Activated CD4-positive, alpha-beta T cell treated with anti-CD3 and anti-CD28 coated beads, Interleukin-2, amount 50 U/mL, for 16 hours (primary cell): ENCODE data around the gene FXR2.
A peak's percentile ranks its signal among the peaks of the same experiment; 100 is the strongest.

Source experiments
- DNase-seq: peaks from one replicate; pipeline ENCODE4 v3.0.0-alpha.2; 2020

FXR2 gene

GRCh38 chr17:7614425-7615264, at the start of gene FXR2:
TSS of gene FXR2 (minus strand) at chr17:7614897. CDS start at chr17:7614532, 365 bp downstream.
- DNase-seq = peak; percentile 100

DNA sequence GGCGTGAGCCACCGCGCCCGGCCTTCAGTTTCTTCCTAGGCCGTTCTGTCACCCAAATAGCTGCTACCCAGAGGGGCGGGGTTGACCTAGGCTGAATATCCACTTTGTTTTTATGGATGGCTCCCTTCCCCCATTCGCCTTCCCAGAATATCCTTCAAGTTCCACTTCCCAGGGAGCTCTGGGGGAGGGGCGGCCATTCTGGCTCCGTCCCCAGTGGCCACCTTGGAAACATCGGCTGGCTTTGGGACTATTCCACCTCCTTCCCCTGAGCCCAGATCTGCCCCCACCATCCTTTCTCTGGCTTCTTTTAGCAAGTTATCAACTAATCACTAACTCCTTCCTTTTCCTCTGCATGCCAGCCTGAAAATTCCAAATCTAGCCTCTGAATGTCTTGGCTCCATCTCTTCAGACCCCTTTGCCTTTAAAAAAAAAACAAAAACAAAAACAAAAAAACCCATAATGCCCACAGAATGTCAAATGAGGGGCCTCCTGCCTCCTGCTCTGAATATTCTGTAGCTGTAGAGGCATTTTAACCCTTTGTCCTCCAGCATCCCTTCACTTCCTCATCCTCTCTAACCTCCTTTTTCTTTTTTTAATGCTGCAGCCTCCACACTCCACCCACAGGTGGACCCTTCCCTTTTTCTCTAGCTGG, 42.4 kb upstream of the FXR2 start:
- DNase-seq = no peak

- DNase-seq = no peak
Measured at GRCh38 chr17:7655541-7655840, 40.8 kb upstream of the FXR2 start.

GRCh38 chr17:7654832-7655540, 40.3 kb upstream of the FXR2 start:
- no peak for DNase-seq

DNA sequence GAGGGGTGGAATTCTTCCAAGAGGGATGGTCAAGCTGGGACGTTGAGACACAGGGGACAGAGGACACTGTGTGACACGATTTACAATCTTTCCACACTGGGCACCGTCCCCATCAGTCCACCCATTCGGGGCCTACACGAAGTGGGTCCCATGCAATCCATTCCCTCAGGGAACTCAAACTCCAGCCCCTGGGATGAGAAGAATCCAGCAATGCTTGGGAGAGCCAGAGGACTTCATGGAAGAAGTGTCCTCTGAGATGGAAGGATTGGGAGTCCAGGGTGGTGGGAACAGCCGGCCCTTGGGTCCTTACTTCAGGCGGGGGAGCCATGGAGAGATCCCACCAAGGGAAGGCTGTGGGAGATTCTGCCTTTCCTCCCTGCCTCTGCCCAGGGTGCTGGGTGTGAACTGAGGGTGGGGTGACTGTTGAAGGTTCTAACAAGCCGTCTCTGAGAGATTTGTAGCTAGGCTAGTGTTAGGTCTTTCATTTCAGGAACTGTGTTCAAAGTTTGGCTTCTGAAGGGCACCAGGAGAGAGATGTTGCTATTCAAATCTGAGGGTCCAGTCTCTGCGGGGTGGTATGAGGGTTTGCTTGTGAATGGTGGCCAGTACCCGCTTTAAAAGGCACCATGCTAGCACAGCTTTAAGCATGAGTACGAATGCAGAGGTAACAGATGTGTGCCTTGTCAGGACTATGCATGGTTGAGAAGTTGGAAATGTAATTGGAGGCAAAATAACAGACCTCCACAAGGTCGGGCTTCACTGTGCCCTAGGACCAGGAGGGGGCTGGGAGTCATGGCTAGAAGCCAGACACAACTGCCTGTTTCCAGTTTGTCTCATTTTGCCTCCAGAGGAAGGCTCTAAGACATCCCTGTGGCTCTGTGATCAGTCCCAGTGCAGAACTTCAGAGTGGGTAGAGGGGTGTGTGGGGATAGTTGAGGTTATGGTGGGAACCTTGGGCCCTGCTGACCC, 38.0 kb upstream of the FXR2 start:
- DNase-seq = no peak

DNA sequence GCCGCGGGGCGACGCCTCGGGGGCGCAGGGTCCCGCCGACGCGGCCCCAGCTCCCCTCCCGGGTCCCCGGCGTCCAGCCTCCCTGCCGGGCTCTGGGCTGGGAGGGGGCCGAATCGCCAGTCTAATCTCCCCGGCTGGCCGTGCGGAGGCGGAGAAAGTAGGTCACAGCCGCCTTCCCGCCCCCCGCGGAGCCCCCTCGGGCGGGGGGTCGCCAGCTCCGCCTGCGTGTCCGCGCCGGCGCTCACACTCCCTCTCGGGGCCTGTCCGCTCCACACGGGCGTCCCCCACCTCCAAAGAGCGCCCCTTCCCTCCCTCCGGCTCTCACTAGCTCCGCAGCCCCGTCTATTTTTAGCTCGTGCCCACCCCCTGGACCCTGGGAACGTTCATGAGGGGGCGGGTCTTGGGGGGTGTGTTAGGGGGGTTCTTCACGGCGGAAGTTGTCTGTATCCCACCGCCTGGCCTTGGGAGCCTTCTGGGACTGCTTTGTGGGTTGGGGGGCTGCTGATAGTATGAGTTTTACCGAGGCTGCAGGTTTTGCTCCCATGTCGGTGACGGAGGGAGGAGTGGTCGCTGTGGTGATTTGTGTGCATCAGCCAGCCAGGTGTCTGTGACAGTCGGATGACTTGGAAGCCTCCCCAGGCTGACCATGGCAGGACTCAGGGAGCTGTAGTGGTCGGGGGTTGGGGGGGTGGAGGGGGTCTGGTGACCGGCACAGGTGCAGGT, 37.1 kb upstream of the FXR2 start:
- DNase-seq = no peak

- DNase-seq = no peak
Measured at GRCh38 chr17:7651097-7651664, 36.5 kb upstream of the FXR2 start.

DNA sequence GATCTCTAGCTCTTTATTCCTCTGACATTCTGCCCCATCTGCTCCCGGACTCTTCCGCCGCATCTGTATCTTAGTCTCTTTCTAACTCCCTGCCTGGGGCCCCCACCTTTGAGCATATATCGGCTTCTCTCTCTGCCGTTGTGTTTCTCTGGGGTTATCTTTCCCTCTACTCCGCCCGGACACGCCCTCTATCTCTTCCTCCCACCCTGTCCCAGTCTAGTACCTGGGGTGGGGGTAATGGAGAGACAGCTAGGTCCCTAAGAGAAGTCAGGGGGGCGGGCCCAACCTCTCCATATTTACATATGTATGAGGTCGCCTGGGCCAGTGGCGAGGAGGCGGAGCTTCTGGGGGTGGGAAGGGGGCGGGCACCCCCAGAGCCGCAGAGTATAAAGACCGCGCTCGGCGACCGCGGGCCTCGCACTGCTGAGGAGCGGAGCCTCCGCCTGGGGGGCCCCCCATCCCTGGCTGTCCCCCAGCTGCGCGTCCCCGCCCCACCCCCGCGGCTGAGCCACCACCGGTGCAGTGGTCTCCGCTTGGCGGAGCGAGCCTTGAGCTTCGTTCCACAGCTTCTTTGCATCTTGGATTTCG, 35.9 kb upstream of the FXR2 start, which contains the start of gene ATP1B2:
Gene ATP1B2, plus strand, starts transcription at position 418 of the 588 bp plus-strand sequence. CDS start 593 bp downstream, outside the sequence.
- peak; percentile 37 for DNase-seq

GRCh38 chr17:7647018-7647417, 32.3 kb upstream of the FXR2 start:
- no peak for DNase-seq

- DNase-seq = no peak
Measured at GRCh38 chr17:7646457-7646856, 31.8 kb upstream of the FXR2 start.

- DNase-seq = peak; percentile 43
Measured at GRCh38 chr17:7644775-7645174, 30.1 kb upstream of the FXR2 start.

GRCh38 chr17:7641635-7642034, 26.9 kb upstream of the FXR2 start:
- peak; percentile 8 for DNase-seq

DNA sequence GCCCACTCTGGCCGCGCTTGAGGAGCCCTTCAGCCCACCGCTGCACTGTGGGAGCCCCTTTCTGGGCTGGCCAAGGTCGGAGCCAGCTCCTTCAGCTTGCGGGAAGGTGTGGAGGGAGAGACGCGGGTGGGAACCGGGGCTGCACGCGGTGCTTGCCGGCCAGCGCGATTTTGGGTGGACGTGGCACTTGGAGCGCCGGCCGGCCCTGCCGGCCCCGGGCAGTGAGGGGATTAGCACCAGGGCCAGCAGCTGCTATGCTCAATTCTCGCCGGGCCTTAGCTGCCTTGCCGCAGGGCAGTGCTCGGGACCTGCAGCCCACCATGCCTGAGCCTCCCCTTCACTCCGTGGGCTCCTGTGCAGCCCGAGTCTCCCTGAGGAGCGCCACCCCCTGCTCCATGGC, 26.1 kb upstream of the FXR2 start:
- DNase-seq = no peak

- DNase-seq = no peak
Measured at GRCh38 chr17:7636163-7636562, 21.5 kb upstream of the FXR2 start.

- no peak for DNase-seq
Measured at GRCh38 chr17:7634384-7634783, 19.7 kb upstream of the FXR2 start.

DNA sequence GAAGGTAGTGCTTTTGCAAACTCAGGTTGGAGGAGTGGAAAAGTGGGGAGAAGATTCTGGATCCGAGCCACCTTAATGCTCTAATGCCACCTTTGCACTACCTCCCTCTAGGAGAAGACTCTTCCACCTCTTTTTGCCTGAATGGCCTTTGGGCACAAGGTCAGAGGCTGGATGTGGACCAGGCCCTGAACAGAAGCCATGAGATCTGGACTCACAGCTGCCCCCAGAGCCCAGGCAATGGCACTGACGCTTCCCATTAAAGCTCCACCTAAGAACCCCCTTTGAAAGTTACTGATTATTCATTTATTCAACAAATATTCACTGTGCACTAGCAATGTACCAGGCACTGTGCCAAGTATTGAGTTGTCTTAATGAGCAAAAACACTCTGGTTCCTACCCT, 18.4 kb upstream of the FXR2 start:
- DNase-seq = no peak

- DNase-seq = peak; percentile 46
Measured at GRCh38 chr17:7632492-7632894, 17.8 kb upstream of the FXR2 start.

DNA sequence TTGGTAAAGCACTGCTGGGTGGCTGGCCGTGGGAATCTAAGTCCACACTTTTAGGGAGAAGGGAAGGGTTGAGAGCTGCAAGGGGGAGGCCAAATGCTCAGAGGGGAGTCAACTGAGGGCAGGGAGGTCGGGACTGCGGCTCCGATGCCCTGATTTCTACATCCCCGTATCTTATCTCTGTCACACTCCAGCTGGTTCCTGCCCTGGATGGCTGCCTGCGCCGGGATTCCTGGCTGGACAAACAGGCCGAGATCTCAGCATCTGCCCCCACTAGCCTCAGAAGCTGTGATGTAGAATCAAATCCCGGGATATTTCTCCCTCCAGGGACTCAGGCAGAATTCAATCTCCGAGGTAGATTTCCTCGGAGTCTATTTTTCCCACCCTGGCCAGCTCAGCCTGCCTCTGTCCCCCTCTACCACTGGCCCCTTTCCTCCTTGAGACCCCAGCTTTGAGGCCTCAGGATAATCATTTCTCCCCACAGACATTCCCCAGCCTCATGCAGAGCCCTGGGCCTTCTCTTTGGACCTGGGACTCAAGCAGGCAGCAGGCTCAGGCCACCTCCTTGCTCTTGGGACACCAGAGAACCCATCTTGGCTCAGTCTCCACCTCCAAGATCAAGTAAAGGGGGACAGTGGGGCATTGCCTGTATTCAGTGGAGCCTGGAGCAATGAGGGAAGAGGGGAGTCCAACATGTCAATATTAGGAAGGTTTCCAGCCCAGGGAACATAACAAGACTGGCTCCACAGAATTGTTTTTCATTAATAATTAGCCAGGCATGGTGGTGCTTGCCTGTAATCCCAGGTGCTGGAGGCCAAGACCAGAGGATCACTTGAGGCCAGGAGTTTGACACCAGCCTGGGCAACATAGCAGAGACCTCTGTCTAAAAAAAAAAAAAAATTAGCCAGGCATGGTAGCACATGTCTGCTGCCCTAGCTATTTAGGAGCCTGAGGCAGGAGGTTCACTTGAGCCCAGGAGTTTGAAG, 17.0 kb upstream of the FXR2 start:
- DNase-seq = no peak

DNA sequence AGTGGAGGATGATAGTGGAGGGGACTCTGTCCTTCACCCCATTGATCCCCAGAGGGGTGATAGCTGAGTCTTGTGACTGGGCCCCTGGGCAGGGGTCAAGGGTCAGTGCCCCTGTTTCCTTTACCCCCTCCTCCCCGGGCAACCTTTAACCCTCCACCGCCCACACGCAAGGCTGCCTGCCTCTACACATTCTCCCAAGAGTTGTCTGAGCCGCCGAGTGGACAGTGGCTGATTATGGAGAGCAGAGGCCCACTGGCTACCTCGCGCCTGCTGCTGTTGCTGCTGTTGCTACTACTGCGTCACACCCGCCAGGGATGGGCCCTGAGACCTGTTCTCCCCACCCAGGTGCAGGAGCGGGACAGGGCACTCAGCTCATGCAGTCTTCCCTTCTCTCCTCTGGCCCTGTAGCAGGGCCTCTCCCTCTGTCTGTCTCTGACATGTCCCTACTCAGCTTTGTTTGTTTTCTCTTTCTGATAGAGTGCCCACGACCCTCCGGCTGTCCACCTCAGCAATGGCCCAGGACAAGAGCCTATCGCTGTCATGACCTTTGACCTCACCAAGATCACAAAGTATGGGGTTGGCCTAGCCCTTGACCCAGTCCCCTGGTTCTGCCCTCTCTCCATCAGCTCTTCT, 15.4 kb upstream of the FXR2 start, which contains the start of gene SHBG:
Gene SHBG, plus strand, starts transcription at position 197 of the 633 bp plus-strand sequence. Its CDS starts 38 bp downstream, at position 235.
- no peak for DNase-seq
